Measurements from ENCODE around the gene PRKAB2.
A peak's percentile ranks its signal among the peaks of the same experiment; 100 is the strongest.

PRKAB2 gene, protein sequence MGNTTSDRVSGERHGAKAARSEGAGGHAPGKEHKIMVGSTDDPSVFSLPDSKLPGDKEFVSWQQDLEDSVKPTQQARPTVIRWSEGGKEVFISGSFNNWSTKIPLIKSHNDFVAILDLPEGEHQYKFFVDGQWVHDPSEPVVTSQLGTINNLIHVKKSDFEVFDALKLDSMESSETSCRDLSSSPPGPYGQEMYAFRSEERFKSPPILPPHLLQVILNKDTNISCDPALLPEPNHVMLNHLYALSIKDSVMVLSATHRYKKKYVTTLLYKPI

DNA sequence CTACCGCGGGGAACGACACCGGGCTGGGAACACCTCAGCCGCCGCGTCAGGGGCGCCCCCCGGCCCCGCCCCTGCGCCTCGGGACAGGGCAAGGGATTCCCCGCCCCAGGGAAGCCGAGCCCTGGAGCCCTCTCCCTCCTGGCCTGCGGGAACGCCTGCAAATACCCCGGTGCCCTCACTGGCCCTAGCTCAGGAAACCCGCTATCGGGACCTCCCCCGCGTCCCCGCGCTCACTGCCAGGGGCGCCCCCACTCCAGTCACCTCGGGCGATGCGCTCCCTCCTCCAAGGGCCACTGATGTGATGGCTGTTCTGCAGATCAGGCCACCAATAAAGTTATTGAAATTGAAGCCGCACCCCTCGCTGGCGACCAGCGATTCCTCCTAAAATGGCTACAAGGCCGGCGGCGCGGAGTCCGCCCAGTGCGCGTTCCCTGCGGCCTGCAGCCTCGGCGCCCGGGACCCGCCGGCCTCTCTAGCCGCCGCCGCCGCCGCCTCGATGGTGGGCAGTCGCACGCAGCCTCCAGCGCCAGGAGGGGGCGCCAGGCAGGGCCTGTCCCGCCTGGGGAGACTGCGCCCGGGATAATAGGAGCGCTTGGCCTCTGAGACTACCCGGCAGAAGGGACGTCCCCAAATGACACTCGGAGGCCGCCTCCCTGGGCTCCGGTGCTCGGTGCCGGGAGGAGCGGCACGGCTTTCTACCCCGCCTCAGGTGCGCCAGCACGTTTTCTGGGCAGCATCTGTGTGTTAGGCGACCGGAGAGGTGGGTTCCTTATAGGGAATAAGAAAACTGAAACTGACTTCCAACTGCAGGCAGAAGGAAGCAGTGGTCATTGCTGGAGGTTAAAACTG is at the start of gene PRKAB2:
PRKAB2 (minus strand) TSS at position 303 of the 849 bp plus-strand sequence. CDS start 326 bp downstream, outside the sequence.
- Histone ChIP-seq H3K4me3 (ENCODE audit: low read length, poor library complexity, severe bottlenecking) (peak within 1 kb of the TSS; percentile 87), H3K9me3 (ENCODE audit: insufficient read depth, low read depth, low read length) (no peaks in the 10 kb centered on the region), H3K4me1 (ENCODE audit: insufficient read depth, low read length, poor library complexity, severe bottlenecking) (peaks cover 52% of the 10 kb centered on the region), H3K27me3 (ENCODE audit: insufficient read depth, low read length, poor library complexity, severe bottlenecking) (no peaks in the 10 kb centered on the region), H3K36me3 (ENCODE audit: insufficient read depth, low read length) (no peaks in the 10 kb centered on the region), H3K79me2 (ENCODE audit: insufficient read depth, low read length) (peaks cover 55% of the 10 kb centered on the region), H3K9me2 (replicated peaks; ENCODE audit: low read depth, low read length) (no peaks in the 10 kb centered on the region), H3K9ac (ENCODE audit: low read depth, low read length, poor library complexity, severe bottlenecking) (peak within 1 kb of the TSS; percentile 91), H2AFZ (ENCODE audit: low read length) (peak within 1 kb of the TSS; percentile 96), H4K20me1 (ENCODE audit: insufficient read depth, low read length, poor library complexity, severe bottlenecking) (no peaks in the 10 kb centered on the region), H3F3A (ENCODE audit: low read depth) (no peaks in the 10 kb centered on the region), H3K4me2 (ENCODE audit: low read depth, low read length, poor library complexity, severe bottlenecking) (peak within 1 kb of the TSS; percentile 83)
- no peak for TF ChIP-seq EZH2phosphoT487 (IDR thresholded peaks at IDR 0.05; ENCODE audit: borderline replicate concordance)
- TF ChIP-seq, protein P1, sequence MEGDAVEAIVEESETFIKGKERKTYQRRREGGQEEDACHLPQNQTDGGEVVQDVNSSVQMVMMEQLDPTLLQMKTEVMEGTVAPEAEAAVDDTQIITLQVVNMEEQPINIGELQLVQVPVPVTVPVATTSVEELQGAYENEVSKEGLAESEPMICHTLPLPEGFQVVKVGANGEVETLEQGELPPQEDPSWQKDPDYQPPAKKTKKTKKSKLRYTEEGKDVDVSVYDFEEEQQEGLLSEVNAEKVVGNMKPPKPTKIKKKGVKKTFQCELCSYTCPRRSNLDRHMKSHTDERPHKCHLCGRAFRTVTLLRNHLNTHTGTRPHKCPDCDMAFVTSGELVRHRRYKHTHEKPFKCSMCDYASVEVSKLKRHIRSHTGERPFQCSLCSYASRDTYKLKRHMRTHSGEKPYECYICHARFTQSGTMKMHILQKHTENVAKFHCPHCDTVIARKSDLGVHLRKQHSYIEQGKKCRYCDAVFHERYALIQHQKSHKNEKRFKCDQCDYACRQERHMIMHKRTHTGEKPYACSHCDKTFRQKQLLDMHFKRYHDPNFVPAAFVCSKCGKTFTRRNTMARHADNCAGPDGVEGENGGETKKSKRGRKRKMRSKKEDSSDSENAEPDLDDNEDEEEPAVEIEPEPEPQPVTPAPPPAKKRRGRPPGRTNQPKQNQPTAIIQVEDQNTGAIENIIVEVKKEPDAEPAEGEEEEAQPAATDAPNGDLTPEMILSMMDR (conservative IDR thresholded peaks at IDR 0.05; ENCODE audit: low read length): peak; percentile 69

DNA sequence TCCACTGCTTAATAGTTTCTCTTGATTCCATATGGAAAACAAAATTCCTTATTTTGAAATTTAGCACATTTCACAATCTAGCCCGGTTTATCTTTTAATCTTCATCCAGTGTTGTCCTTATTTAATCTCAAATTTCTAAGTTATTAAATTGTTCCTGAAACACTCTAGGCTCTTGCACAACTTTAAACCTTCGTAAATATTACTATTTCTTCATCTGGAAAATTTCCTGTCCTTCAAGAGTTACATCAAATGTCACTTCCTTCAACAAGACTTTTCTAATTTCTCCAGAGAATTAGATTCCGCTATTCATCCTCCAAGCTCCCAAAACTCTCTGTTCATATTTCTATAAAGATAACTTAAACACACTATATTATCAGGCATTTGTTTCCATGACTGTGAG is 46.3 kb upstream of the PRKAB2 start:
- Histone ChIP-seq H3K36me3 (ENCODE audit: insufficient read depth, low read length) (no peaks in the 10 kb centered on the region), H4K20me1 (ENCODE audit: insufficient read depth, low read length, poor library complexity, severe bottlenecking) (no peaks in the 10 kb centered on the region), H3K4me1 (ENCODE audit: insufficient read depth, low read length, poor library complexity, severe bottlenecking) (peaks cover 20% of the 10 kb centered on the region), H3K9me3 (ENCODE audit: insufficient read depth, low read depth, low read length) (no peaks in the 10 kb centered on the region), H3K4me2 (ENCODE audit: low read depth, low read length, poor library complexity, severe bottlenecking) (no peak overlapping the region), H3F3A (ENCODE audit: low read depth) (no peaks in the 10 kb centered on the region), H3K79me2 (ENCODE audit: insufficient read depth, low read length) (no peaks in the 10 kb centered on the region), H2AFZ (ENCODE audit: low read length) (no peak overlapping the region), H3K4me3 (ENCODE audit: low read length, poor library complexity, severe bottlenecking) (no peak overlapping the region), H3K27me3 (ENCODE audit: insufficient read depth, low read length, poor library complexity, severe bottlenecking) (no peaks in the 10 kb centered on the region), H3K9me2 (replicated peaks; ENCODE audit: low read depth, low read length) (no peaks in the 10 kb centered on the region), H3K9ac (ENCODE audit: low read depth, low read length, poor library complexity, severe bottlenecking) (no peak overlapping the region)
- no peak for TF ChIP-seq EZH2phosphoT487 (IDR thresholded peaks at IDR 0.05; ENCODE audit: borderline replicate concordance)
- TF ChIP-seq, protein P1 (conservative IDR thresholded peaks at IDR 0.05; ENCODE audit: low read length): no peak

DNA sequence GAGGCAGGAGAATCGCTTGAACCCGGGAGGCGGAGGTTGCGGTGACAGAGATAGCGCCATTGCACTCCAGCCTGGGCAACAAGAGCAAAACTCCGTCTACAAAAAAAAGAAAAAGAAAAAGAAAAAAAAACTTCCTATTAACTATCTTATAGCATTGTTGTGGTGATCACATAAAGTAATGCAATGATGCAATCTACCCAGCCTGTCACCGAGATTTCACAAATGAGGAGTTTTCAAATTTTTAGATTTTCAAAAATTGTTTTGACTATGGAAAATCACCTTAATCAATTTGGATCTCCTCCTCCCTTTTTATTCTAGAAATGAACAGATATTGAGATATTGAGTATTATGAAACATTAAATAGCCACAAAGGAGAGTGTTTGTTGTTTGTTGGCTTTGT is 44.9 kb upstream of the PRKAB2 start:
- H3K4me3 ChIP-seq (ENCODE audit: low read length, poor library complexity, severe bottlenecking): no peak overlapping the region
- H3K27me3 ChIP-seq (ENCODE audit: insufficient read depth, low read length, poor library complexity, severe bottlenecking): no peaks in the 10 kb centered on the region
- H3K9ac ChIP-seq (ENCODE audit: low read depth, low read length, poor library complexity, severe bottlenecking): no peak overlapping the region
- no peaks in the 10 kb centered on the region for H3K36me3 ChIP-seq (ENCODE audit: insufficient read depth, low read length)
- no peaks in the 10 kb centered on the region for H3F3A ChIP-seq (ENCODE audit: low read depth)
- H3K9me3 ChIP-seq (ENCODE audit: insufficient read depth, low read depth, low read length): no peaks in the 10 kb centered on the region
- TF ChIP-seq, protein P1 (conservative IDR thresholded peaks at IDR 0.05; ENCODE audit: low read length): no peak
- TF ChIP-seq EZH2phosphoT487 (IDR thresholded peaks at IDR 0.05; ENCODE audit: borderline replicate concordance): no peak
- H3K79me2 ChIP-seq (ENCODE audit: insufficient read depth, low read length): no peaks in the 10 kb centered on the region
- peaks cover 11% of the 10 kb centered on the region for H3K4me1 ChIP-seq (ENCODE audit: insufficient read depth, low read length, poor library complexity, severe bottlenecking)
- no peak overlapping the region for H2AFZ ChIP-seq (ENCODE audit: low read length)
- H3K9me2 ChIP-seq (replicated peaks; ENCODE audit: low read depth, low read length): no peaks in the 10 kb centered on the region
- H4K20me1 ChIP-seq (ENCODE audit: insufficient read depth, low read length, poor library complexity, severe bottlenecking): no peaks in the 10 kb centered on the region
- H3K4me2 ChIP-seq (ENCODE audit: low read depth, low read length, poor library complexity, severe bottlenecking): no peak overlapping the region
